Measurements from ENCODE around the gene CFAP251.
A peak's percentile ranks its signal among the peaks of the same experiment; 100 is the strongest.

CFAP251 gene

GRCh38 chr12:122013136-122013535 lies 94.7 kb downstream of the CFAP251 start:
- TF ChIP-seq, protein P1, sequence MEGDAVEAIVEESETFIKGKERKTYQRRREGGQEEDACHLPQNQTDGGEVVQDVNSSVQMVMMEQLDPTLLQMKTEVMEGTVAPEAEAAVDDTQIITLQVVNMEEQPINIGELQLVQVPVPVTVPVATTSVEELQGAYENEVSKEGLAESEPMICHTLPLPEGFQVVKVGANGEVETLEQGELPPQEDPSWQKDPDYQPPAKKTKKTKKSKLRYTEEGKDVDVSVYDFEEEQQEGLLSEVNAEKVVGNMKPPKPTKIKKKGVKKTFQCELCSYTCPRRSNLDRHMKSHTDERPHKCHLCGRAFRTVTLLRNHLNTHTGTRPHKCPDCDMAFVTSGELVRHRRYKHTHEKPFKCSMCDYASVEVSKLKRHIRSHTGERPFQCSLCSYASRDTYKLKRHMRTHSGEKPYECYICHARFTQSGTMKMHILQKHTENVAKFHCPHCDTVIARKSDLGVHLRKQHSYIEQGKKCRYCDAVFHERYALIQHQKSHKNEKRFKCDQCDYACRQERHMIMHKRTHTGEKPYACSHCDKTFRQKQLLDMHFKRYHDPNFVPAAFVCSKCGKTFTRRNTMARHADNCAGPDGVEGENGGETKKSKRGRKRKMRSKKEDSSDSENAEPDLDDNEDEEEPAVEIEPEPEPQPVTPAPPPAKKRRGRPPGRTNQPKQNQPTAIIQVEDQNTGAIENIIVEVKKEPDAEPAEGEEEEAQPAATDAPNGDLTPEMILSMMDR (IDR thresholded peaks at IDR 0.05; ENCODE audit: low read depth, low read length, missing control alignments), result no peak
- DNase-seq (ENCODE audit: low read depth), result no peak
- H3K4me3 ChIP-seq (ENCODE audit: low read depth, low read length), result no peak overlapping the region
- in situ Hi-C loops (cut with HindIII; ENCODE audit: low sequenced_read_pairs), result no loop called here

GRCh38 chr12:122013791-122014590 lies 95.6 kb downstream of the CFAP251 start:
- DNase-seq (ENCODE audit: low read depth), result no peak
- in situ Hi-C loops (cut with HindIII; ENCODE audit: low sequenced_read_pairs), result no loop called here
- no peak overlapping the region for H3K4me3 ChIP-seq (ENCODE audit: low read depth, low read length)
- TF ChIP-seq, protein P1 (IDR thresholded peaks at IDR 0.05; ENCODE audit: low read depth, low read length, missing control alignments), result no peak

DNA sequence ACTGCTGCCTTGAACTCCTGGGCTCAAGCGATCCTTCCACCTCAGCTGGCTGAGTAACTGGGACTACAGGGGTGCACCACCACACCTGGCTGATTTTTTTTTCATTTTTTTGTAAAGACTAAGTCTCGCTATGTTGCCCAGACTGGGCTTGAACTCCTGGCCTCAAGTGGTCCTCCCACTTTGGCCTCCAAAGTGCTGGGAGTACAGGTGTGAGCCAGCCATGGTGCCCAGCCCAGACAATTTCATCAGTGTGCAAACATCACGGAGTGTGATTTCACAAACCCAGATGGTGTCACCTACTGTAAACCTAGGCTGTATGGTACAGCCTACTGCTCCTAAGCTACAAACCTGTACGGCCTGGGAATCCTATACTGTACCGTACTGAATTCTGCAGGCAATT lies 96.4 kb downstream of the CFAP251 start:
- no peak for DNase-seq (ENCODE audit: low read depth)
- H3K4me3 ChIP-seq (ENCODE audit: low read depth, low read length), result no peak overlapping the region
- TF ChIP-seq, protein P1 (IDR thresholded peaks at IDR 0.05; ENCODE audit: low read depth, low read length, missing control alignments), result no peak
- in situ Hi-C loops (cut with HindIII; ENCODE audit: low sequenced_read_pairs), result no loop called here

GRCh38 chr12:122018457-122018856 lies 100.1 kb downstream of the CFAP251 start:
- no peak for DNase-seq (ENCODE audit: low read depth)
- H3K4me3 ChIP-seq (ENCODE audit: low read depth, low read length), result no peak overlapping the region
- in situ Hi-C loops (cut with HindIII; ENCODE audit: low sequenced_read_pairs), result no loop called here
- TF ChIP-seq, protein P1 (IDR thresholded peaks at IDR 0.05; ENCODE audit: low read depth, low read length, missing control alignments), result no peak

DNA sequence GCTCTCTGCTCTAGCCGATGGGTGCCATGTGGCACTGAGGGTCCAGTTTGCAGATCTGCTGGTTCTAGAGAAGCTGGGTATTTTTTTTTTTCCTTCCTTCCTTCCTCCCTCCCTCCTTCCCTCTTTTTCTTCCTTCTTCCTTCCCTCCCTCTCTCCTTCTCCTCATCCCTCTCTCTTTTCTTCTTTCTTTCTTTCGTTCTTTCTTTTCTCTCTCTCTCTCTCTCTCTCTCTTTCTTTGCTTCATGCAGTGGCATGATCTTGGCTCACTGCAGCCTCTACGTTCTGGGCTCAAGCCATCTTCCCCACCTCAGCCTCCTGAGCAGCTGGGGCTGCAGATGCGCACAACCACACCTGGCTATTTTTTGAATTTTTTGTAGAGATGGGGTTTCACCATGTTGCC lies 100.5 kb downstream of the CFAP251 start:
- no peak overlapping the region for H3K4me3 ChIP-seq (ENCODE audit: low read depth, low read length)
- TF ChIP-seq, protein P1 (IDR thresholded peaks at IDR 0.05; ENCODE audit: low read depth, low read length, missing control alignments), result no peak
- in situ Hi-C loops (cut with HindIII; ENCODE audit: low sequenced_read_pairs), result no loop called here
- DNase-seq (ENCODE audit: low read depth), result no peak

- H3K4me3 ChIP-seq (ENCODE audit: low read depth, low read length), result peak overlapping the region; percentile 51
- no peak for DNase-seq (ENCODE audit: low read depth)
- TF ChIP-seq, protein P1 (IDR thresholded peaks at IDR 0.05; ENCODE audit: low read depth, low read length, missing control alignments), result no peak
- in situ Hi-C loops (cut with HindIII; ENCODE audit: low sequenced_read_pairs), result no loop called here
Measured at GRCh38 chr12:122020795-122021192, 102.4 kb downstream of the CFAP251 start.
